NCI-H1694 (cell line): ENCODE measurements around the gene PAPLN.

Source experiments
- DNase-seq: peaks from one replicate; lab custom pipeline; 2025; lab: John Stamatoyannopoulos, UW

PAPLN gene

GRCh38 chr14:73245480-73246325 lies 8.4 kb downstream of the PAPLN start:
- DNase-seq = no peak

- DNase-seq = no peak
These were observed 9.3 kb downstream of the PAPLN start for GRCh38 chr14:73246387-73247150.

- no peak for DNase-seq
These were observed 11.0 kb downstream of the PAPLN start for GRCh38 chr14:73248108-73248868.

GRCh38 chr14:73249108-73249507 lies 11.8 kb downstream of the PAPLN start:
- no peak for DNase-seq

GRCh38 chr14:73249564-73250316 lies 12.4 kb downstream of the PAPLN start:
- DNase-seq = no peak

GRCh38 chr14:73250317-73250713 lies 13.0 kb downstream of the PAPLN start:
- DNase-seq = no peak

GRCh38 chr14:73250781-73251500 lies 13.6 kb downstream of the PAPLN start:
- no peak for DNase-seq

GRCh38 chr14:73251516-73252215 lies 14.4 kb downstream of the PAPLN start:
- DNase-seq = no peak

GRCh38 chr14:73252491-73253322 lies 15.4 kb downstream of the PAPLN start:
- no peak for DNase-seq

- no peak for DNase-seq
These were observed 16.0 kb downstream of the PAPLN start for GRCh38 chr14:73253323-73253610.

- DNase-seq = no peak
These were observed 16.4 kb downstream of the PAPLN start for GRCh38 chr14:73253721-73254120.

- DNase-seq = no peak
These were observed 17.1 kb downstream of the PAPLN start for GRCh38 chr14:73254247-73255004.

GRCh38 chr14:73255005-73255400 lies 17.7 kb downstream of the PAPLN start:
- no peak for DNase-seq

- no peak for DNase-seq
These were observed 18.5 kb downstream of the PAPLN start for GRCh38 chr14:73255693-73256225.

- no peak for DNase-seq
These were observed 20.8 kb downstream of the PAPLN start for GRCh38 chr14:73258076-73258475.

GRCh38 chr14:73258845-73259611 lies 21.7 kb downstream of the PAPLN start:
- DNase-seq = no peak

GRCh38 chr14:73259837-73260236 lies 22.5 kb downstream of the PAPLN start:
- DNase-seq = no peak

- DNase-seq = no peak
These were observed 23.3 kb downstream of the PAPLN start for GRCh38 chr14:73260574-73260973.
